Liver (tissue), 9 donors: Measurements from ENCODE around the gene GLS. TPM values are rescaled to one million over a fixed set of nuclear protein-coding genes. Genes with fewer than 3 reads are reported as not detected.

ENCODE experiments used
- DNase-seq: peaks from one replicate; pipeline ENCODE4 v3.0.0-alpha.2; 2017; ENCODE audit warnings: low spot score
- H3K27ac ChIP-seq, 2 donors: one replicate each; pipeline ENCODE4 v1.7.0; 2013; ENCODE audit warnings: inconsistent platforms in 2 of 2, low read length in 2 of 2, control low read depth in 1 of 2, low read depth in 1 of 2, mild to moderate bottlenecking in 1 of 2
- H3K27me3 ChIP-seq, 4 donors: one replicate each; pipeline versions ENCODE4 v1.6.1 to v1.7.0; 2013; ENCODE audit warnings: low read length in 3 of 4, inconsistent platforms in 1 of 4, mild to moderate bottlenecking in 1 of 4, moderate library complexity in 1 of 4; ENCODE audit not compliant: control insufficient read depth in 4 of 4, insufficient read depth in 4 of 4
- H3K36me3 ChIP-seq, 4 donors: one replicate each; pipeline versions ENCODE4 v1.6.1 to v1.7.0; 2013; ENCODE audit warnings: low read length in 3 of 4, mild to moderate bottlenecking in 3 of 4, low read depth in 1 of 4, moderate library complexity in 1 of 4; ENCODE audit not compliant: control insufficient read depth in 4 of 4, insufficient read depth in 3 of 4
- H3K4me1 ChIP-seq, 4 donors: one replicate each; pipeline versions ENCODE4 v1.6.1 to v1.7.0; 2013; ENCODE audit warnings: low read length in 3 of 4, mild to moderate bottlenecking in 3 of 4, moderate library complexity in 1 of 4; ENCODE audit not compliant: control insufficient read depth in 4 of 4, insufficient read depth in 4 of 4
- H3K4me3 ChIP-seq, 3 donors: one replicate each; pipeline versions ENCODE4 v1.6.1 to v1.7.0; 2013; ENCODE audit warnings: low read length in 3 of 3, control low read depth in 1 of 3, low read depth in 1 of 3, mild to moderate bottlenecking in 1 of 3
- H3K9ac ChIP-seq, 2 donors: one replicate each; pipeline ENCODE4 v1.7.0; 2013; ENCODE audit warnings: low read length in 2 of 2, mild to moderate bottlenecking in 2 of 2, moderate library complexity in 2 of 2, control low read depth in 1 of 2, low read depth in 1 of 2
- H3K9me3 ChIP-seq, 4 donors: one replicate each; pipeline versions ENCODE4 v1.6.1 to v1.7.0; 2013; ENCODE audit warnings: low read length in 3 of 4; ENCODE audit not compliant: control insufficient read depth in 4 of 4
- FOXA1 ChIP-seq: IDR thresholded peaks from 2 replicates; pipeline ENCODE4 v1.6.1; 2016; ENCODE audit warnings: antibody characterized with exemption
- GABPA ChIP-seq, 2 donors: IDR thresholded peaks in 1 of 2; conservative IDR thresholded peaks in 1 of 2; 2 replicates each; pipeline ENCODE4 v1.6.1; 2016; ENCODE audit warnings: antibody characterized with exemption in 2 of 2, mild to moderate bottlenecking in 1 of 2, moderate library complexity in 1 of 2
- HNF4A ChIP-seq, 2 donors: conservative IDR thresholded peaks; 2 replicates each; pipeline ENCODE4 v1.6.1; 2016; ENCODE audit warnings: antibody characterized with exemption in 2 of 2, mild to moderate bottlenecking in 2 of 2
- HNF4G ChIP-seq: IDR thresholded peaks from 2 replicates; pipeline ENCODE4 v1.6.1; 2016; ENCODE audit warnings: antibody characterized with exemption
- JUND ChIP-seq, 2 donors: IDR thresholded peaks; 2 replicates each; pipeline ENCODE4 v1.6.1; 2016; ENCODE audit warnings: antibody characterized with exemption in 2 of 2
- MAX ChIP-seq: IDR thresholded peaks from 2 replicates; pipeline ENCODE4 v1.6.1; 2016; ENCODE audit warnings: antibody characterized with exemption
- NR2F2 ChIP-seq: IDR thresholded peaks from 2 replicates; pipeline ENCODE4 v1.6.1; 2016; ENCODE audit warnings: antibody characterized with exemption
- RXRA ChIP-seq, 2 donors: IDR thresholded peaks; 2 replicates each; pipeline ENCODE4 v1.6.1; 2017 to 2018; ENCODE audit warnings: antibody characterized with exemption in 2 of 2, mild to moderate bottlenecking in 1 of 2
- SP1 ChIP-seq: IDR thresholded peaks from 2 replicates; pipeline ENCODE4 v1.6.1; 2018; ENCODE audit warnings: antibody characterized with exemption, mild to moderate bottlenecking
- TAF1 ChIP-seq: conservative IDR thresholded peaks from 2 replicates; pipeline ENCODE4 v1.6.1; 2016; ENCODE audit warnings: antibody characterized with exemption, mild to moderate bottlenecking
- ZBTB33 ChIP-seq: IDR thresholded peaks from 2 replicates; pipeline ENCODE4 v1.6.1; 2016; ENCODE audit warnings: antibody characterized with exemption
- WGBS: extraction: QIAGEN DNeasy Blood & Tissue Kit; methylation state at CpG from one replicate; pipeline ENCODE4 v1.1.7; 2013; 5-methylcytosine and 5-hydroxymethylcytosine counted together
- polyA plus RNA-seq, 2 donors: library from polyadenylated mRNA; stranded (reverse) in 1 of 2; unstranded in 1 of 2; fragments of 200-250 nt in 1 of 2; fragments of >200 nt in 1 of 2; fragmentation: Nextera tagmentation in 1 of 2; extraction: Ambion mirVana in 1 of 2; gene quantifications; one replicate each; pipeline versions ENCODE4 v1.2.1 to v1.2.3, GENCODE V29; 2013 to 2015
- total RNA-seq, 2 donors: library from RNA; depleted of rRNA; stranded (reverse); fragments of >200 nt; gene quantifications; one replicate each; pipeline ENCODE4 v1.2.3, GENCODE V29; 2014
- TF ChIP-seq, protein P1 (sequence below): IDR thresholded peaks from 2 replicates; pipeline ENCODE4 v1.6.1; 2016; ENCODE audit warnings: antibody characterized with exemption, mild to moderate bottlenecking
- TF ChIP-seq, protein P2 (sequence below): IDR thresholded peaks from 2 replicates; pipeline ENCODE4 v1.6.1; 2016; ENCODE audit warnings: antibody characterized with exemption
- donor health status: healthy.
- donor health status: healthy.
- donor health status: healthy.
- donor health status: healthy.
- donor health status: healthy.

Gene GLS
- total and polyA plus RNA-seq, 4 donors, result 4.3 to 38.6 (median 16.5) TPM

- H3K27me3 ChIP-seq, result no peaks in the 10 kb centered on the region
- H3K4me1 ChIP-seq, result peaks cover 0 to 15% (median 7%) of the 10 kb centered on the region in 4 donors
- peak overlapping the region; percentile 95 to 98 for H3K27ac ChIP-seq
- WGBS, result 6% methylated on average over 46 of the region's 46 CpGs
- no peaks in the 10 kb centered on the region for H3K9me3 ChIP-seq
- no peak for TF ChIP-seq RXRA (IDR thresholded peaks at IDR 0.05)
- peak; percentile 28 to 29 for TF ChIP-seq JUND (IDR thresholded peaks at IDR 0.05)
- peak overlapping the region; percentile 56 to 83 for H3K9ac ChIP-seq
- DNase-seq, result peak; percentile 75
- H3K4me3 ChIP-seq, result peak overlapping the region; percentile 81 to 96 (median 84)
- no peaks in the 10 kb centered on the region for H3K36me3 ChIP-seq
Observed at GRCh38 chr2:190881598-190882410, 1.2 kb downstream of the GLS start.

- TF ChIP-seq TAF1, result no peak
- no peak for TF ChIP-seq HNF4G
- TF ChIP-seq FOXA1, result no peak
- no peak for TF ChIP-seq NR2F2
- TF ChIP-seq, protein P1, sequence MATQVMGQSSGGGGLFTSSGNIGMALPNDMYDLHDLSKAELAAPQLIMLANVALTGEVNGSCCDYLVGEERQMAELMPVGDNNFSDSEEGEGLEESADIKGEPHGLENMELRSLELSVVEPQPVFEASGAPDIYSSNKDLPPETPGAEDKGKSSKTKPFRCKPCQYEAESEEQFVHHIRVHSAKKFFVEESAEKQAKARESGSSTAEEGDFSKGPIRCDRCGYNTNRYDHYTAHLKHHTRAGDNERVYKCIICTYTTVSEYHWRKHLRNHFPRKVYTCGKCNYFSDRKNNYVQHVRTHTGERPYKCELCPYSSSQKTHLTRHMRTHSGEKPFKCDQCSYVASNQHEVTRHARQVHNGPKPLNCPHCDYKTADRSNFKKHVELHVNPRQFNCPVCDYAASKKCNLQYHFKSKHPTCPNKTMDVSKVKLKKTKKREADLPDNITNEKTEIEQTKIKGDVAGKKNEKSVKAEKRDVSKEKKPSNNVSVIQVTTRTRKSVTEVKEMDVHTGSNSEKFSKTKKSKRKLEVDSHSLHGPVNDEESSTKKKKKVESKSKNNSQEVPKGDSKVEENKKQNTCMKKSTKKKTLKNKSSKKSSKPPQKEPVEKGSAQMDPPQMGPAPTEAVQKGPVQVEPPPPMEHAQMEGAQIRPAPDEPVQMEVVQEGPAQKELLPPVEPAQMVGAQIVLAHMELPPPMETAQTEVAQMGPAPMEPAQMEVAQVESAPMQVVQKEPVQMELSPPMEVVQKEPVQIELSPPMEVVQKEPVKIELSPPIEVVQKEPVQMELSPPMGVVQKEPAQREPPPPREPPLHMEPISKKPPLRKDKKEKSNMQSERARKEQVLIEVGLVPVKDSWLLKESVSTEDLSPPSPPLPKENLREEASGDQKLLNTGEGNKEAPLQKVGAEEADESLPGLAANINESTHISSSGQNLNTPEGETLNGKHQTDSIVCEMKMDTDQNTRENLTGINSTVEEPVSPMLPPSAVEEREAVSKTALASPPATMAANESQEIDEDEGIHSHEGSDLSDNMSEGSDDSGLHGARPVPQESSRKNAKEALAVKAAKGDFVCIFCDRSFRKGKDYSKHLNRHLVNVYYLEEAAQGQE, result no peak
- TF ChIP-seq RXRA (IDR thresholded peaks at IDR 0.05), result no peak
- TF ChIP-seq, protein P2, sequence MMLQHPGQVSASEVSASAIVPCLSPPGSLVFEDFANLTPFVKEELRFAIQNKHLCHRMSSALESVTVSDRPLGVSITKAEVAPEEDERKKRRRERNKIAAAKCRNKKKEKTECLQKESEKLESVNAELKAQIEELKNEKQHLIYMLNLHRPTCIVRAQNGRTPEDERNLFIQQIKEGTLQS, result no peak
- H3K27me3 ChIP-seq, result no peaks in the 10 kb centered on the region
- peak overlapping the region; percentile 95 to 98 for H3K27ac ChIP-seq
- peak overlapping the region; percentile 81 to 96 (median 84) for H3K4me3 ChIP-seq
- peaks cover 0 to 15% (median 7%) of the 10 kb centered on the region in 4 donors for H3K4me1 ChIP-seq
- H3K9ac ChIP-seq, result peak overlapping the region in 1 of 2 donors; percentile 83
- no peaks in the 10 kb centered on the region for H3K9me3 ChIP-seq
- no peaks in the 10 kb centered on the region for H3K36me3 ChIP-seq
- DNase-seq, result no peak
- WGBS, result 64% methylated on average over 5 of the region's 5 CpGs
Observed at GRCh38 chr2:190882411-190882766, 1.8 kb downstream of the GLS start.

GRCh38 chr2:190882856-190883582 lies 2.4 kb downstream of the GLS start:
- WGBS, result 56% methylated on average over 4 of the region's 4 CpGs
- Histone ChIP-seq H3K9ac (peak overlapping the region in 1 of 2 donors; percentile 83), H3K27me3 (no peaks in the 10 kb centered on the region), H3K4me3 (peak overlapping the region in 2 of 3 donors; percentile 81 to 96), H3K9me3 (no peaks in the 10 kb centered on the region), H3K36me3 (no peaks in the 10 kb centered on the region), H3K27ac (peak overlapping the region; percentile 95 to 98), H3K4me1 (peaks cover 0 to 15% (median 7%) of the 10 kb centered on the region in 4 donors)
- no peak for DNase-seq
- TF ChIP-seq MAX (no peak), ZBTB33 (no peak), SP1 (no peak), HNF4A (conservative IDR thresholded peaks at IDR 0.05) (no peak), FOXA1 (no peak), HNF4G (no peak), JUND (IDR thresholded peaks at IDR 0.05) (no peak), RXRA (IDR thresholded peaks at IDR 0.05) (no peak), GABPA (IDR thresholded peaks at IDR 0.05 in 1 of 2, conservative IDR thresholded peaks at IDR 0.05 in 1 of 2) (no peak)
- TF ChIP-seq, protein P1, result no peak
